Fibroblast of mammary gland (primary cell): ENCODE results near the gene JMJD1C.

Experiments
- DNase-seq: peaks from one replicate; pipeline ENCODE4 v3.0.0-alpha.2; 2010; ENCODE audit warnings: low read depth
- H3K4me3 ChIP-seq: 2 replicates; pipeline ENCODE4 v1.5.1; 2011; ENCODE audit warnings: low read depth, mild to moderate bottlenecking, low read length, moderate library complexity; ENCODE audit not compliant: control insufficient read depth
- CTCF ChIP-seq: conservative IDR thresholded peaks from 2 replicates; pipeline ENCODE4 v1.5.1; 2011; ENCODE audit warnings: low read depth, low read length, inconsistent platforms; ENCODE audit not compliant: control insufficient read depth, insufficient read depth

JMJD1C gene

DNA sequence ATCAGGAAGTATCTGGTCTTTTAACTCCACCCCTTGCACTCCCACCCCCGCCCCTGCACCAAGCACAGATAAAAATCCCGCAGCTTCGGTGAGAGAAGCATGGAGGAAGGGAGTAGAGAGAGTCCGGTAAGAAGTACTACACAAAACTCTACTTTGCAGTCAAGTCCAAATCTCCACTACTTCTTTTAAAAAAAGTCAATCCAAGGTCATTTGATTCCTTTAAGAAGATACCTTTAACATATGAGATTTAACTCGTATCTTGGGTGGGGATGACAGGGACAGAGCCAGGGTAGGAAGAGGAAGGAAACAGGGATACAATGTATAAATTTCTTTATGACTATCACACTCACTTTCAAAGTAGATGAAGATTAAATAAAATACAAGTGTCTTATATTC, 200.6 kb downstream of the JMJD1C start:
- TF ChIP-seq CTCF, result no peak
- peak overlapping the region; percentile 84 for H3K4me3 ChIP-seq
- peak; percentile 68 for DNase-seq

DNA sequence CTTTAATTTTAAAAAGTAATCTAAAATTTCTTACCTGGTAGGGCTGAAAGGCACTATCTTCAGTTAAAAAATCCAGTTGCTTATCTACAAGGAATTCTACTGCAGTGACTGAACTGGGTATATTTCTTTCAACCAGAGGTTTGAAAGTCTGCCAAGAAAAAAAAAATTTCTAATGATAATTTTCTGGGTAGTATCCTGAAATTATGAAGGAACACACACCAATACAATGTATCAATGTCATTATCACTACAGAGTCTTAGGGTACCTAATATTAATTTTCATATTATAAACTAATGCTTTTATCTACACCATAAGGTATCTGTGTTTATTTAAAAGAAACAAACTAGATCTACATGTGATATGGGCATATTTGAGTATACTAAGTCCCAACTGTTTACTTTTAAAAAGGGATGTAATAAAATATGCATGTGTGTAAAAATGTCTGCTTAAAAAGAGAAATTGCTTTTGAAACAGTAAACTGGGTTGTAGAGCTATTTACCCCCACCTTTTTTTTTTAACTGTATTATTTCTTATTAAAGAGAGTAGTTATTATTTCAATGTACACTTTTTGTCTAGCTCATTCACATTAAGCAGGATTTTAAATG, 201.1 kb downstream of the JMJD1C start:
- TF ChIP-seq CTCF, result no peak
- DNase-seq, result no peak
- peak overlapping the region; percentile 84 for H3K4me3 ChIP-seq

DNA sequence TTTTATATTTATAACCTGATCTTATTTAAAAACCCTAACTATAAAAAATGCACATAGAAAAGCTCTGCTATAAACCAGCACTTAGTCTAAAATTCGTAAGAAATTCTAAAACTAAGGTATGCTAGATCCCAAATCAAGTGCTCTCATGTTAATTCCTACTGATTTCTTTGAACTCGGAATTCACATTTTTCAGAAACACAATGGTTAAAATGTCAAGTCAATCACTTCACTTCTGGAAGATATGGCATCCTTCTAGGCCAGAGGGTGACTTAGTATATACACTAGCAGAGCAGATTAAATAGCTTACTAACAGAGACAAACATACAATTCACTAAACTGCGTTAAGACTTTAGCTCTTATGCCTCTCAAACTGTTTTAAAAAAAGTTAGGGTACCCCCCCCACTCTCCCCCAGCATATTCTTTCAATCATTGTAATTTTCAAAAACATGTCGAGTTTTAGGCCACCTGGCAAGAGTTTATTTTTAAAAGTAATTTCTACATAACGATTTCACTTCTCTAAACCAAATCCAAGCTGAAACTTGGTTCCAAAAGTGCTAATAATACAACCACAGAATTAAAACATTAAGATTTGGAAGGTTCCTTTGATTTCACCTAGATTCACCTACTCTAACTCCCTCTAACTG, 203.2 kb downstream of the JMJD1C start:
- no peak for DNase-seq
- H3K4me3 ChIP-seq, result no peak overlapping the region
- no peak for TF ChIP-seq CTCF

GRCh38 chr10:63261496-63261895, 204.3 kb downstream of the JMJD1C start:
- DNase-seq, result peak; percentile 48
- no peak for TF ChIP-seq CTCF
- no peak overlapping the region for H3K4me3 ChIP-seq

GRCh38 chr10:63260860-63261251, 204.9 kb downstream of the JMJD1C start:
- no peak for DNase-seq
- H3K4me3 ChIP-seq, result no peak overlapping the region
- TF ChIP-seq CTCF, result no peak

GRCh38 chr10:63260103-63260859, 205.5 kb downstream of the JMJD1C start:
- H3K4me3 ChIP-seq, result no peak overlapping the region
- TF ChIP-seq CTCF, result no peak
- DNase-seq, result no peak
